Calu3 (cell line): Measurements from ENCODE around the gene PPEF2. TPM values are rescaled to one million over a fixed set of nuclear protein-coding genes. Genes with fewer than 3 reads are reported as not detected.

Experiments used
- BruUV-seq: library from RNA; stranded (reverse); fragments of 400-500 nt; replicated peaks from 2 replicates; lab custom pipeline; 2021; lab: Mats Ljungman, UMichigan
- CTCF ChIA-PET: fragments of 300-600 bp; sonication (Branson Sonifier 250); formaldehyde crosslinking; loops from one replicate; lab custom pipeline; 2022; ENCODE audit warnings: antibody characterized with exemption; lab: Charles Lee
- DNase-seq: peaks from one replicate; pipeline ENCODE4 v3.0.0; 2022
- H3K27ac Mint-ChIP-seq: one replicate; pipeline ENCODE4 v1.8.0; 2022; ENCODE audit warnings: mixed read lengths; ENCODE audit not compliant: unreplicated experiment
- H3K27me3 Mint-ChIP-seq: one replicate; pipeline ENCODE4 v1.8.0; 2022; ENCODE audit warnings: mixed read lengths; ENCODE audit not compliant: unreplicated experiment
- H3K36me3 Mint-ChIP-seq: one replicate; pipeline ENCODE4 v1.8.0; 2022; ENCODE audit warnings: mild to moderate bottlenecking, moderate library complexity, mixed read lengths; ENCODE audit not compliant: insufficient read depth, unreplicated experiment
- H3K4me1 Mint-ChIP-seq: one replicate; pipeline ENCODE4 v1.8.0; 2022; ENCODE audit warnings: mild to moderate bottlenecking, low read depth, mixed read lengths; ENCODE audit not compliant: unreplicated experiment
- H3K4me3 Mint-ChIP-seq: one replicate; pipeline ENCODE4 v1.8.0; 2022; ENCODE audit warnings: mild to moderate bottlenecking, low read depth, moderate library complexity, mixed read lengths; ENCODE audit not compliant: unreplicated experiment
- H3K9me3 Mint-ChIP-seq: one replicate; pipeline ENCODE4 v1.8.0; 2022; ENCODE audit warnings: low read depth, mixed read lengths; ENCODE audit not compliant: unreplicated experiment
- CTCF ChIP-seq: fragments of 200-600 bp; IDR thresholded peaks from one replicate; pipeline ENCODE4 v1.8.0; 2022; ENCODE audit warnings: antibody characterized with exemption; ENCODE audit not compliant: unreplicated experiment
- intact Hi-C: fragments of 100-400 bp; cut with micrococcal nuclease; formaldehyde crosslinking; loops from one replicate; pipeline ENCODE4 v1.10.0; 2022; ENCODE audit not compliant: unreplicated experiment
- total RNA-seq: library from RNA; stranded (reverse); gene quantifications from 2 replicates; pipeline ENCODE4 v1.2.3, GENCODE V29; 2022

The PPEF2 gene
- total RNA-seq, 1 experiment from 2014 or later = not detected

- H3K4me3 Mint-ChIP-seq = no peak overlapping the region
- no TSS peak for BruUV-seq
- H3K36me3 Mint-ChIP-seq = no peaks in the 10 kb centered on the region
- no peak for TF ChIP-seq CTCF
- no peak for DNase-seq
- H3K27ac Mint-ChIP-seq = no peak overlapping the region
- H3K4me1 Mint-ChIP-seq = no peaks in the 10 kb centered on the region
- H3K9me3 Mint-ChIP-seq = no peaks in the 10 kb centered on the region
- peaks cover 18% of the 10 kb centered on the region for H3K27me3 Mint-ChIP-seq
- CTCF ChIA-PET = no interaction called here
- intact Hi-C loops = no loop called here
Measured at GRCh38 chr4:75881476-75881875, 20.8 kb downstream of the PPEF2 start.

- no TSS peak for BruUV-seq
- no peak overlapping the region for H3K4me3 Mint-ChIP-seq
- no peaks in the 10 kb centered on the region for H3K36me3 Mint-ChIP-seq
- H3K9me3 Mint-ChIP-seq = no peaks in the 10 kb centered on the region
- H3K4me1 Mint-ChIP-seq = no peaks in the 10 kb centered on the region
- CTCF ChIA-PET = no interaction called here
- peaks cover 18% of the 10 kb centered on the region for H3K27me3 Mint-ChIP-seq
- H3K27ac Mint-ChIP-seq = no peak overlapping the region
- intact Hi-C loops = no loop called here
- no peak for DNase-seq
- TF ChIP-seq CTCF = no peak
Measured at GRCh38 chr4:75880278-75880677, 22.0 kb downstream of the PPEF2 start.

- DNase-seq = no peak
- no TSS peak for BruUV-seq
- CTCF ChIA-PET = no interaction called here
- no peak overlapping the region for H3K4me3 Mint-ChIP-seq
- no peak for TF ChIP-seq CTCF
- intact Hi-C loops = no loop called here
- no peak overlapping the region for H3K27ac Mint-ChIP-seq
- H3K36me3 Mint-ChIP-seq = no peaks in the 10 kb centered on the region
- peaks cover 18% of the 10 kb centered on the region for H3K27me3 Mint-ChIP-seq
- no peaks in the 10 kb centered on the region for H3K4me1 Mint-ChIP-seq
- no peaks in the 10 kb centered on the region for H3K9me3 Mint-ChIP-seq
Measured at GRCh38 chr4:75878246-75878756, 24.0 kb downstream of the PPEF2 start.

- no peak for TF ChIP-seq CTCF
- H3K4me1 Mint-ChIP-seq = no peaks in the 10 kb centered on the region
- H3K9me3 Mint-ChIP-seq = no peaks in the 10 kb centered on the region
- no TSS peak for BruUV-seq
- H3K4me3 Mint-ChIP-seq = no peak overlapping the region
- H3K27ac Mint-ChIP-seq = no peak overlapping the region
- peaks cover 18% of the 10 kb centered on the region for H3K27me3 Mint-ChIP-seq
- CTCF ChIA-PET = interaction anchor here (0.6 kb wide), 1 partner anchor 272 kb away, joined by 4 read pairs; no protein-coding TSS in a partner anchor
- DNase-seq = no peak
- H3K36me3 Mint-ChIP-seq = no peaks in the 10 kb centered on the region
- intact Hi-C loops = no loop called here
Measured at GRCh38 chr4:75876218-75876617, 26.0 kb downstream of the PPEF2 start.
